Tibial nerve (tissue), 4 donors: ENCODE data around the gene RASD2. TPM values are rescaled to one million over a fixed set of nuclear protein-coding genes. Genes with fewer than 3 reads are reported as not detected.

ENCODE experiments used
- DNase-seq, 2 donors: peaks; one replicate each; pipeline ENCODE4 v3.0.0-alpha.2; 2019; ENCODE audit warnings: low spot score in 2 of 2
- H3K27ac ChIP-seq, 4 donors: fragments of 200-600 bp; sonication (generic) in 3 of 4; one replicate each; pipeline ENCODE4 v1.5.1; 2017 to 2019; ENCODE audit warnings: mild to moderate bottlenecking in 1 of 4
- H3K27me3 ChIP-seq, 2 donors: fragments of 200-600 bp; sonication (generic) in 1 of 2; one replicate each; pipeline versions ENCODE4 v1.5.1 to v1.6.0; 2017 to 2019
- H3K36me3 ChIP-seq, 3 donors: fragments of 200-600 bp; sonication (generic); one replicate each; pipeline ENCODE4 v1.5.1; 2018 to 2019
- H3K4me1 ChIP-seq, 4 donors: fragments of 200-600 bp; sonication (generic) in 3 of 4; one replicate each; pipeline ENCODE4 v1.5.1; 2017 to 2019
- H3K4me3 ChIP-seq, 4 donors: fragments of 200-600 bp; sonication (generic) in 3 of 4; one replicate each; pipeline ENCODE4 v1.5.1; 2017 to 2019; ENCODE audit warnings: mild to moderate bottlenecking in 1 of 4, moderate library complexity in 1 of 4
- H3K9me3 ChIP-seq, 4 donors: fragments of 200-600 bp; sonication (generic) in 3 of 4; one replicate each; pipeline ENCODE4 v1.5.1; 2017 to 2019
- CTCF ChIP-seq, 5 experiments: fragments of 200-600 bp in 3 of 5; fragments of 450-650 bp in 2 of 5; sonication (generic) in 3 of 5; IDR thresholded peaks; one replicate each; pipeline ENCODE4 v1.5.1; 2016 to 2019; ENCODE audit warnings: antibody characterized with exemption in 5 of 5, mild to moderate bottlenecking in 3 of 5, moderate library complexity in 2 of 5
- EP300 ChIP-seq, 2 donors: sonication (generic); formaldehyde crosslinking; IDR thresholded peaks; one replicate each; pipeline ENCODE4 v1.6.1; 2017; ENCODE audit warnings: antibody characterized with exemption in 2 of 2, mild to moderate bottlenecking in 1 of 2
- POLR2A ChIP-seq, 2 donors: fragments of 450-650 bp; IDR thresholded peaks; one replicate each; pipeline ENCODE4 v1.6.1; 2017; ENCODE audit warnings: antibody characterized with exemption in 2 of 2, mild to moderate bottlenecking in 2 of 2, moderate library complexity in 2 of 2
- WGBS, 2 donors: methylation state at CpG; one replicate each; pipeline ENCODE4 v1.1.5; 2018; 5-methylcytosine and 5-hydroxymethylcytosine counted together
- total RNA-seq, 4 donors: library from RNA; depleted of rRNA; stranded (reverse); fragments of >200 nt; gene quantifications; one replicate each; pipeline ENCODE4 v1.1.0, GENCODE V29; 2016

RASD2 gene
- total RNA-seq, 4 donors from 2014 or later, result 0.20 to 1.5 (median 0.40) TPM

GRCh38 chr22:35582861-35583670 lies 42.4 kb downstream of the RASD2 start:
- Histone ChIP-seq H3K36me3 (no peaks in the 10 kb centered on the region), H3K4me3 (no peak overlapping the region), H3K27me3 (no peaks in the 10 kb centered on the region), H3K4me1 (peaks cover 0 to 8% (median 0%) of the 10 kb centered on the region in 4 donors), H3K9me3 (peaks cover 0 to 3% (median 0%) of the 10 kb centered on the region in 4 donors), H3K27ac (no peak overlapping the region)
- WGBS, 2 donors, result 29 to 36% methylated on average over 9 to 13 of the region's 13 CpGs
- peak in 1 of 2 donors; percentile 49 for DNase-seq
- TF ChIP-seq EP300 (IDR thresholded peaks at IDR 0.05), result no peak
- peak; percentile 84 to 94 (median 91) for TF ChIP-seq CTCF (IDR thresholded peaks at IDR 0.05)
- no peak for TF ChIP-seq POLR2A (IDR thresholded peaks at IDR 0.05)

GRCh38 chr22:35586771-35587170 lies 46.1 kb downstream of the RASD2 start:
- Histone ChIP-seq H3K4me3 (no peak overlapping the region), H3K27me3 (no peaks in the 10 kb centered on the region), H3K9me3 (peaks cover 0 to 3% (median 0%) of the 10 kb centered on the region in 4 donors), H3K27ac (no peak overlapping the region), H3K4me1 (peaks cover 0 to 8% (median 0%) of the 10 kb centered on the region in 4 donors), H3K36me3 (no peaks in the 10 kb centered on the region)
- no peak for TF ChIP-seq CTCF (IDR thresholded peaks at IDR 0.05)
- no peak for TF ChIP-seq POLR2A (IDR thresholded peaks at IDR 0.05)
- no peak for TF ChIP-seq EP300 (IDR thresholded peaks at IDR 0.05)
- DNase-seq, result no peak

GRCh38 chr22:35587447-35587870 lies 46.8 kb downstream of the RASD2 start:
- peaks cover 0 to 3% (median 0%) of the 10 kb centered on the region in 4 donors for H3K9me3 ChIP-seq
- H3K36me3 ChIP-seq, result no peaks in the 10 kb centered on the region
- no peak overlapping the region for H3K27ac ChIP-seq
- DNase-seq, result no peak
- H3K4me1 ChIP-seq, result peaks cover 0 to 9% (median 0%) of the 10 kb centered on the region in 4 donors
- no peaks in the 10 kb centered on the region for H3K27me3 ChIP-seq
- H3K4me3 ChIP-seq, result no peak overlapping the region
- TF ChIP-seq POLR2A (IDR thresholded peaks at IDR 0.05), result no peak
- TF ChIP-seq CTCF (IDR thresholded peaks at IDR 0.05), result no peak
- TF ChIP-seq EP300 (IDR thresholded peaks at IDR 0.05), result no peak
- WGBS, 2 donors, result 45 to 52% methylated on average over 4 to 6 of the region's 6 CpGs

GRCh38 chr22:35587896-35588295 lies 47.3 kb downstream of the RASD2 start:
- H3K27me3 ChIP-seq, result no peaks in the 10 kb centered on the region
- peaks cover 0 to 12% (median 0%) of the 10 kb centered on the region in 4 donors for H3K4me1 ChIP-seq
- no peak for TF ChIP-seq EP300 (IDR thresholded peaks at IDR 0.05)
- TF ChIP-seq POLR2A (IDR thresholded peaks at IDR 0.05), result no peak
- TF ChIP-seq CTCF (IDR thresholded peaks at IDR 0.05), result no peak
- 71 to 74% methylated on average over 5 of the region's 5 CpGs for WGBS, 2 donors
- H3K4me3 ChIP-seq, result no peak overlapping the region
- peak overlapping the region in 1 of 4 donors; percentile 27 for H3K27ac ChIP-seq
- H3K36me3 ChIP-seq, result no peaks in the 10 kb centered on the region
- H3K9me3 ChIP-seq, result peaks cover 0 to 3% (median 0%) of the 10 kb centered on the region in 4 donors
- no peak for DNase-seq

GRCh38 chr22:35589071-35589755 lies 48.6 kb downstream of the RASD2 start:
- peak in 1 of 2 donors; percentile 5 for DNase-seq
- TF ChIP-seq POLR2A (IDR thresholded peaks at IDR 0.05) (no peak), CTCF (IDR thresholded peaks at IDR 0.05) (no peak), EP300 (IDR thresholded peaks at IDR 0.05) (no peak)
- Histone ChIP-seq H3K4me3 (no peak overlapping the region), H3K27ac (no peak overlapping the region), H3K4me1 (peaks cover 0 to 16% (median 0%) of the 10 kb centered on the region in 4 donors), H3K27me3 (no peaks in the 10 kb centered on the region), H3K9me3 (peaks cover 0 to 3% (median 0%) of the 10 kb centered on the region in 4 donors), H3K36me3 (no peaks in the 10 kb centered on the region)
- WGBS, 2 donors, result 67 to 70% methylated on average over 11 of the region's 11 CpGs
